H54 (cell line): ENCODE data around the gene CTNNA2.

ENCODE experiments used
- DNase-seq: peaks from one replicate; pipeline ENCODE4 v3.0.0; 2011; ENCODE audit warnings: low spot score, mixed read lengths; ENCODE audit not compliant: insufficient read length
- FAIRE-seq: peaks from 3 replicates; lab custom pipeline; 2011; peaks lifted over from hg19 to GRCh38; lab: Jason Lieb, UNC
- POLR2A ChIP-seq: IDR thresholded peaks from 2 replicates; pipeline ENCODE4 v1.6.1; 2011; ENCODE audit warnings: low read depth, mild to moderate bottlenecking, low read length

CTNNA2 gene

GRCh38 chr2:80473069-80473468, 960.2 kb downstream of the CTNNA2 start:
- FAIRE-seq (no peak), DNase-seq (no peak)
- TF ChIP-seq POLR2A: no peak

DNA sequence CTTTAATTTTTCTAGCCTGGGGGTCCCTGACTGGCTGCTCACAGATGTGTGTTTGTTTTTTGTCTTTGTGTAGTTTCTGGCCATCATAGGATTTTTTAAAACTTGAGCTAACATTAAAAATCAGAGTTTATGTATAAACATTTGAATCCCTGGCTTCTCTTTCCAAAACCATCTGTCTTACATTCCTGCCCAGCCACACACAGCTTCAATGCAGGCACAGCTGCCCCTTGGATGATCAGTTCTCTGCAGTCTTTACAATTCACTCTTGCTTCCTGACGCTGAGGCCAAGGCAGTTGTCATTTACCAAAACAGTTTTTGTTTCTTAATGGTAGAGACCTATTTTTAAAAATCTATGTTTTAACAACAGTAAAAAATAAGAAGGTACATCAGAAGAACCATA, 960.9 kb downstream of the CTNNA2 start:
- no peak for TF ChIP-seq POLR2A
- FAIRE-seq (no peak), DNase-seq (no peak)

- TF ChIP-seq POLR2A: no peak
- FAIRE-seq (no peak), DNase-seq (no peak)
Measured at GRCh38 chr2:80475970-80476369, 963.1 kb downstream of the CTNNA2 start.

DNA sequence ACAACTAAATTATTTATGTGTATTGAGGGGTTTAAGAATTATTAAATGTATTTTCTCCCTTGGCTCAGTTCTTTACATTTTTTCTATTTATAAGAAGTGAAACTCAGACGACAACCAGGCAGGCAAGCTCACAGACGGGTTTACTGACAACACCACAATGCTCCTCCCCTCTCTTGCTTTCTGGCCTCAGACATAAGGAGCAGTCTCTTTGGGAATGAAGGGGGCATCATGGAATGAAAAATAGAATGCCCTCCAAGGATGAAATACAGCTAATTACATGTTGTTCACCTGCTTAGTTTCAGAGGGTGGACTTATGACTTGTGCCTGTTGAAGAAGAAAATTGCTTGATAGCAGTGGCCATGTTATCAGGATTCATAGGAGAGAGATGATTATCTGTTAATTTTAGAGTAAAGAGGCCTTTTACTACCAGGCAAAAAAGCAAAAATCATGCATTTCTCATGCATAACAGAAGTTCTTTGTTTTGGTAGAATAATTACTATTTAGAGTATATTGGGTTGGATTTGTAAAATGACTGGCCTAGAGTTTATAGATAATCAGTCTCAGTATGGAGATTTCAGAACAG, 963.8 kb downstream of the CTNNA2 start:
- FAIRE-seq: no peak
- TF ChIP-seq POLR2A: no peak
- DNase-seq: no peak

DNA sequence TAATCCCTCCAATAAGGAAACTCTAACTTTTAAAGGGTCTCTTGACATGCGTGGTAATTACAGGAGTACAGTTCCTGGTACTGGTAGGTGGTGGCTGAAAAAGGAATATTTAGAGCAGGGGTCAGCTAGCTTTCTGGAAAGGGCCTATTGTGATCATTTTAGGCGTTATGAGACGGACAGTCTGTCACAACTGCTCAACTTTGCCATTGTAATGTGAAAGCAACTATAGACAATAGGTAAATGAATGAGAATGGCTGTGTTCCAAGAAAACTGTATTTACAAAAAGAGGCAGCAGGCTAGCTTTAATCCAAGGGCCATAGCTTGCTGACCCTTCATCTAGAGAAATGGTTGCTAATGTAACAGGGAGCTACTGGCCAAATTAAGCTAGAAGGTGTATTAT, 969.4 kb downstream of the CTNNA2 start:
- no peak for DNase-seq
- no peak for TF ChIP-seq POLR2A
- FAIRE-seq: no peak

DNA sequence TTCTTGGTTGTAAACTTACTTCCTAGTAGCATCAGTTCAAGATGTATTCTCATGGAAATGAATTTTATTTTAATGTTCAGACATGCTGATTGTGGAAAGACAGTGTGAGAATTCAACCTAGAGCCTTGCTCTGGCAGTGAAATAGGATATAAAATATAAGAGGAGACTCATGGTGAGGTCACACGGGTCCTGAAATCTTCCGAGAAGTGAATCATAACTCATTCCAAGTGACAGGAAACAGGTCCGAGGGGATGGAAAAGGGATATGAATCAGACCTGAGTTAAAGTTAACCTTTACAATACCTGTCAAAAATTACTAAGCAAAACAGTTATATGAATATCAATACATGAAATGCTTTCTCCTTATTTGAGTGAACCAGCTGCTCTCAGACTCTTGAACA, 976.9 kb downstream of the CTNNA2 start:
- FAIRE-seq (peak; percentile 95), DNase-seq (peak; percentile 18)
- TF ChIP-seq POLR2A: no peak

GRCh38 chr2:80490964-80491363, 978.1 kb downstream of the CTNNA2 start:
- TF ChIP-seq POLR2A: no peak
- no peak for DNase-seq
- peak; percentile 88 for FAIRE-seq

DNA sequence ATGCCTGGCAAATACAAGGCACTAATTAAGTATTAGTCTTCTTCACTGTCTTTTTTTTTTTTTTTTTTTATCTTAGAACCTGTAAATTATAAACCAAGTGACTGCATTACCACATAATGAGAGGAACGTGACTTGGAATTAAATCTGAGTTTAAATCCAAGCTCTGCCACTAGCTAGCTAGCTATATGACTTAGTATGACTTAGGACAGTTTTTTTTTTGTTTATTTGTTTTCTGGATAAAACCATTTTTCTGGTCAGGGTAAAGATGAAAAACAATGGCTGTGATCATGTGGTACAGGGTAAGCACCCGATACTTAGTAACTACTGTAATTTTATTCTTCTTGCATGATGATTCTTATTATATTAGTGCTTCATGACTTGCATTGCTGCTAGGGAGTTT, 983.5 kb downstream of the CTNNA2 start:
- DNase-seq: no peak
- FAIRE-seq: no peak
- no peak for TF ChIP-seq POLR2A

DNA sequence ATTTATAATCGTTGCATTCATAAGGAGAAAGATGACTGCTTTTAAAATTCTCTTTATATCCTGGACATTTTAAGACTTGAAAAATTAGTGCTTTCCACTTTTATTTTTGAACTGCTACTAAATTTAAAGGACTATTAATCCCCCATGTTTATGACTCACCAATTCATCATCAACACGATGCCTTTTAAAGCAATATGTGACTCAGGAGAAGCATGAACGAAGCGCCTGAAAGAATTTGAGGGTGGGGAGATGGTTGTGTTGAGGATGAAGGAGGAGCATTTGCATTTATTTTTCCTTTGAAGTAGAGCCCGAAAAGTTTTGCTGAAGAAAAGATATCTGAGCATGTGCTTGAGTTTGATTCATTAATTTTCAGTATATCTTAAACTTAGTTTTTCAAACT, 983.9 kb downstream of the CTNNA2 start:
- FAIRE-seq: peak; percentile 93
- peak; percentile 30 for DNase-seq

DNA sequence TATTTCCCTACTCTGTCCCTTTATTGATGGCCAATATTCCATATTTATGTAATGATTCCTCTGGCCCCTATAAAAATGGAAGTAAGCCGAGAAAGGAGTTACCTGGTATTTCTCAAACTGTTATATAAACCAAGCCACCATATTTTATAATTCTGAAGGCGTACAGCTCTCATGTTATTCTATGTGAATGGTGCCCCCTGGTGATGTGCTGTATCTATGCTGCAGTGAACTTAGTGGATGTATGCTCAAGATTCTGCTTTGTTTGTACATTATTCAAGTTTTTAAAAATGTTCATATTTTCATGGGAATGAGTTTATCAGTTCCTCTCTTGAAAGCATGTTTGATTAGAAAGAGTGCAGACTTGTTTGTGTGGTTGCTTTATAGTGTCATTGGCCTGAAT, 986.2 kb downstream of the CTNNA2 start:
- TF ChIP-seq POLR2A: no peak
- FAIRE-seq: peak; percentile 71
- DNase-seq: no peak

More for the DNA sequence above, 983.9 kb downstream of the CTNNA2 start:
- no peak for TF ChIP-seq POLR2A

- FAIRE-seq (no peak), DNase-seq (no peak)
Measured at GRCh38 chr2:80501874-80502624, 989.2 kb downstream of the CTNNA2 start.

GRCh38 chr2:80506563-80506962, 993.7 kb downstream of the CTNNA2 start:
- DNase-seq (no peak), FAIRE-seq (no peak)
- TF ChIP-seq POLR2A: no peak

More at GRCh38 chr2:80501874-80502624, 989.2 kb downstream of the CTNNA2 start:
- TF ChIP-seq POLR2A: no peak

GRCh38 chr2:80510716-80511115, 997.9 kb downstream of the CTNNA2 start:
- DNase-seq (no peak), FAIRE-seq (no peak)
- no peak for TF ChIP-seq POLR2A

DNA sequence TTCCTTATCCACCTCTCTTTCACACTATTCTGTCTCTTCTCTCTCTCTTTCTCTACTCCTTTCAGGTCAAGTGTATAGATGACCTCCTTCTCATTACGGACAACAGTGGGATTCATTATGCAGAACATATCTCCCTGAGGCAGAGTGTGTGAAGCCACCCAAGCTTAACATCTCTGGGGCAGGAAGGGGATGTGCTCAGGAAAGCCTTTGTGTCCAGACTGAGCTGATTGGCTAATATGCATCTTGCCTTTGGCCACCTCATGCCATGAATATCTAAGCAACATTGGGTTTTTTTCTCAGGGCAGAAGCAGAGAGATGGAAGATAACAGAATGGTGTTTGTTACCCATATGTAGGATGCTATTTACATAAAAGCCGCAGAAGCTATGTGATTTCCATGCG, 1003.1 kb downstream of the CTNNA2 start:
- DNase-seq (no peak), FAIRE-seq (no peak)
- no peak for TF ChIP-seq POLR2A

DNA sequence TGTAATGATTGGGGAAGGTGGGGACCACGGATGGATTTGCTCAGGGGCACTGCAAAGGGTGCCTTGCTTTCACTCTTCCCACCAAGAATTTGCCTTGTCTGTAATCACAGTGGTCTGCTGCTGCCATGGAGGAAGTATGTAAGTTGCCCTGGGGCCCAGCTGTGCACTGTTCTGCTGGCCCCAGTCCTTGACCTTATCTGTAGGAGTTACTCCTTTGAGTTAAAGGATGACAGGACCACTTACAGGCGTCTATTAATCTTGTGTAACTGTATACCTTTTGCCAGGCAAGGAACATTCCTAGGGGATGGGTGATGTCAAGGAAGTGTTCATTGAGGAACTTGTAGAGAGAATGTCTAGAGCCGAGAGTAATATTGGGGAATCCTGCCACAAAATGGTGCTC, 1004.5 kb downstream of the CTNNA2 start:
- DNase-seq (no peak), FAIRE-seq (no peak)
- TF ChIP-seq POLR2A: no peak
